ENCODE data around the gene SMNDC1.

The SMNDC1 gene

GRCh38 chr10:110327262-110327914 lies 22.7 kb upstream of the SMNDC1 start:
- H3K27ac ChIP-seq (replicated peaks) = no peak overlapping the region
- DNase-seq (ENCODE audit: low read depth in 1 of 2, low spot score in 1 of 2) = no peak
- H3K4me3 ChIP-seq (replicated peaks; ENCODE audit: insufficient read depth, low read length) = no peak overlapping the region
- TF ChIP-seq POLR2AphosphoS5 (IDR thresholded peaks at IDR 0.05; ENCODE audit: low read depth) (no peak), CTCF (IDR thresholded peaks at IDR 0.05; ENCODE audit: insufficient read depth, low read length) (no peak), REST (IDR thresholded peaks at IDR 0.05; ENCODE audit: insufficient replicate concordance, low read depth) (no peak), GABPA (IDR thresholded peaks at IDR 0.05; ENCODE audit: low read depth) (no peak), SPI1 (IDR thresholded peaks at IDR 0.05; ENCODE audit: borderline replicate concordance, low read depth) (no peak)
- peaks cover 2% of the 10 kb centered on the region for H3K27me3 ChIP-seq (ENCODE audit: insufficient read depth, poor library complexity, severe bottlenecking)

- H3K4me3 ChIP-seq (replicated peaks; ENCODE audit: insufficient read depth, low read length) = no peak overlapping the region
- TF ChIP-seq REST (IDR thresholded peaks at IDR 0.05; ENCODE audit: insufficient replicate concordance, low read depth) (no peak), SPI1 (IDR thresholded peaks at IDR 0.05; ENCODE audit: borderline replicate concordance, low read depth) (no peak), CTCF (IDR thresholded peaks at IDR 0.05; ENCODE audit: insufficient read depth, low read length) (no peak), GABPA (IDR thresholded peaks at IDR 0.05; ENCODE audit: low read depth) (no peak), POLR2AphosphoS5 (IDR thresholded peaks at IDR 0.05; ENCODE audit: low read depth) (no peak)
- peaks cover 2% of the 10 kb centered on the region for H3K27me3 ChIP-seq (ENCODE audit: insufficient read depth, poor library complexity, severe bottlenecking)
- DNase-seq (ENCODE audit: low read depth in 1 of 2, low spot score in 1 of 2) = no peak
- no peak overlapping the region for H3K27ac ChIP-seq (replicated peaks)
These were observed 21.8 kb upstream of the SMNDC1 start for GRCh38 chr10:110326351-110327032.

- Histone ChIP-seq H3K4me3 (replicated peaks; ENCODE audit: insufficient read depth, low read length) (no peak overlapping the region), H3K27ac (replicated peaks) (no peak overlapping the region), H3K27me3 (ENCODE audit: insufficient read depth, poor library complexity, severe bottlenecking) (peaks cover 2% of the 10 kb centered on the region)
- TF ChIP-seq POLR2AphosphoS5 (IDR thresholded peaks at IDR 0.05; ENCODE audit: low read depth) = no peak
- no peak for TF ChIP-seq SPI1 (IDR thresholded peaks at IDR 0.05; ENCODE audit: borderline replicate concordance, low read depth)
- TF ChIP-seq REST (IDR thresholded peaks at IDR 0.05; ENCODE audit: insufficient replicate concordance, low read depth) = no peak
- DNase-seq (ENCODE audit: low read depth in 1 of 2, low spot score in 1 of 2) = no peak
These were observed 20.1 kb upstream of the SMNDC1 start for GRCh38 chr10:110324805-110325280.
